Ammon's horn (tissue), 1 donor: Measurements from ENCODE around the gene LYPD3.

Experiments used
- DNase-seq: peaks from one replicate; pipeline ENCODE4 v3.0.0-alpha.2; 2016; ENCODE audit warnings: low spot score

The LYPD3 gene

DNA sequence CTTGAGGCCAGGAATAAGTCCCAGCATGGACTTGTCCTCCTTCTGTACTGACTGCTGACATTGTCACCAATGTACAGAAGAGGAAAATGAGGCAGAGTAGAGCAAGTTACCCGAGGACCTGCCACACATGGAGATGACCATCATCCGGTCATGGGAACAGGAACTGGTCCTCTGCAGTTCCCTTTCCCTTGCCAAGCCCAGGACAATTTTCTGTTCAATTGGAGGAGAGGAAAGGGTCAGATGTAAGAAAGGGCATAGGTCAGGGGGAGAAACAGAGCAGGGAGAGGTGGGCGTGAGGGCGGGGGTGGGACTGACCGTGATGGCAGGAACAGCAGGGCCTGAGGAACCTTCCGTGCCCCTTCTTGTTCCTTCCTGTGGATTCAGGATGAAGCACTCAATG, 20.5 kb upstream of the LYPD3 start:
- DNase-seq: no peak

DNA sequence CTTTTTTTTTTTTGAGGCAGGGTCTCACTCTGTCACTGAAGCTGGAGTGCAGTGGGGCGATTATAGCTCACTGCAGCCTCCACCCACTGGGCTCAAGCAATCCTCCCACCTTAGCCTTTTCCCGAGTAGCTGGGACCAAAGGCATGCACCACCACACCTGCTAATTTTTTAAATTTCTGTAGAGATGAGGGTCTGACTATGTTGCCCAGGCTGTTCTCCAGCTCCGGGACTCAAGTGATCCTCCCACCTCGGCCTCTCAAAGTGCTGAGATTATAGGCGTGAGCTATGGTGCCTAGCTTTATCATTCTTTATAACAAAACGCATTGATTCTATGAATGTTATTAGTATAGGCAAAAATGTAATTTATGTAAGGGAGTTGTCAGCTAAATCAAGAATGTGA, 17.9 kb upstream of the LYPD3 start:
- no peak for DNase-seq

DNA sequence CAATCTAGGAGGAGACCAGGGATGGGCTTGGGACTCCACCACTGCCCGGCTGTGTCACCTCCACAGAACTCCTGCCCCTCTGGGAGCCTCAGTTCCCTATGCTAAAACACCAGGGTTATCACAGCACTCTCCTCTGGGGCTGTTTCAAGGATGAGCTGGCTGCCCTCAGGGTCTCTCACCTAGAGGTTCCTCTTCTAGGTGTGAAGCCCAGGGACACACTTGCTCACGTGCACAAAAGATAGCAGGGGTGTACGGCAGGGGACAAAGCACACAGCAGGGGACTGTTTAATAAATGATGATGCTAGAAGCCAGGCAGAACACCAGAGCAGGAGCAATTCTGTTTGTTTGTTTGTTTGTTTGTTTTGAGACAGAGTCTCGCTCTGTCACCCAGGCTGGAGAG, 16.8 kb upstream of the LYPD3 start:
- no peak for DNase-seq

DNA sequence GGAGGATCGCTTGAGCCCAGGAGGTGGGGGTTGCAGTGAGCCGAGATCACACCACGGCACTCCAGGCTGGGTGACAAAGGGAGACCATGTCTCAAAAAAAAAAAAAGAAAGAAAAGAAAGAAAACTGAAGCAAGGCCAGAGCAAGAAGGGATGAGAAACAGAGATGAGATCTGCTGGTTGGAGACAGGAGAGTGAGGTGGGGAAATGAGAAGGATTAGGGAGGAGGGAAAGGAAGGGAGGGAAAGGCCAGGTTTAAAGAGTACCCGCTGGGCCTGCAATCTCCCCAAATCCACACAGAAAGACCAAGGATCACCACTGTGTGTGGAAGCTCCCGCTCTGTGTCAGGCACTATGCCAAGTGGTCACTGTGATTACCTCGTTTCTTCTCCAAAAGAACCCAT, 16.3 kb upstream of the LYPD3 start:
- no peak for DNase-seq

DNA sequence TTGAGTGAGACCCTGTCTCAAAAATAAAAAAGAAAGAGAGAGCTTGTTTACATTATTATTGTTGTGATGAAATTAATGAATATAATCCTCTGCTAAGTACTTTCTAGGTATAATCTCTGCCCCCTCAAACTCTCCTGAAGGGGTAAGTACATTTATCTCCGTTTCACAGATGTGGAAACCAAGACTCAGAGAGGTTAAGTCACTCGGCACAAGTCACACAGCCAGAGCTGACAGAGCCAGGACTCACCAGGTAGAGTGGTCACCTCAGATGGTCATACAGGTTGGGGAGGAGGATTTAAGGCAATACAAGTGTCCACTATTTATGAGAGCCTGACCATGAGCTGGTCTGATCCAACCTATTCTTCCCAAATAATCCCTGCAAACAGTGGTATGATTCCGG, 15.2 kb upstream of the LYPD3 start:
- DNase-seq: no peak

DNA sequence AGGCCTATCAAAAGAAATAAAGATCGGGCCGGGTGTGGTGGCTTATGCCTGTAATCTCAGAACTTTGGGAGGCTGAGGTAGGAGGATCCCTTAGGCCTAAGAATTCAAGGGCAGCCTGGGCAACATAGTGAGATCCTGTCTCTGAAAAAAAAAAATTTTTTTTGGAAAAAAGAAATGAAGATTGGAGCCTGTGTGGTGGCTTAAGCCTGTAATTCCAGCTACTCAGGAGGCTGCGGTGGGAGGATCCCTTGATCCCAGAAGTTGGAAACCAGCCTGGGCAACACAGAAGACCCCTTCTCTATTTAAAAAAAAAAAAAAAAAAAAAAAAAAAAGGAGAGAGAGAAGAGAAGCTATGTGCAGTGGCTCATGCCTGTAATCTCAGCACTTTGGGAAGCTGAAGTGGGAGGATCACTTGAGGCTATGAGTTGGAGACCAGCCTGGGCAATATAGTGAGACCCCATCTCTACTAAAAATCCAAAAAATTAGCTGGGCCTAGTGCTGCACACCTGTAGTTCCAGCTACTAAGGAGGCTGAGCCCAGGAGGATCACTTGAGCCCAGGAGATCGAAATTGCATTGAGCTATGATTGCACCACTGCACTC, 14.7 kb upstream of the LYPD3 start:
- no peak for DNase-seq

DNA sequence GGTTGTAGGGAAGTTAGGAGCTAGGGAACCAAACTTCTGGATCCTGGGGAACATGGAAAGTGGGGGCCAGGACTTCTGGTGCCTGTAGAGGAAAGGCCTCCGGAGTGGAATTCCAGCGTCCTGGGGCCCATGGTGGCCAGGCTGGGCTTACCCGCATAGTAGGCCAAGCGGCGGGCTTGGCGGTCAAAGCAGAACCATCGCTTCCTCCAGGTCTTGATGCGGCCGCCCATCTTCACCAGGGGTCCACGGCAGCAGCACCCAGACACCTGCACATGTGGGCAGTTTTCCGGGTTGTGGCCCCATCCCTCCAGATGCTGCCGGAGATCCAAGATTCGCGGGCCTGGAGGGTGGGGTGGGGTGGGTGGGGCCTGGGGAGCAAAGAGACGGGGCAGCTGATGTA, 13.8 kb upstream of the LYPD3 start:
- DNase-seq: no peak

DNA sequence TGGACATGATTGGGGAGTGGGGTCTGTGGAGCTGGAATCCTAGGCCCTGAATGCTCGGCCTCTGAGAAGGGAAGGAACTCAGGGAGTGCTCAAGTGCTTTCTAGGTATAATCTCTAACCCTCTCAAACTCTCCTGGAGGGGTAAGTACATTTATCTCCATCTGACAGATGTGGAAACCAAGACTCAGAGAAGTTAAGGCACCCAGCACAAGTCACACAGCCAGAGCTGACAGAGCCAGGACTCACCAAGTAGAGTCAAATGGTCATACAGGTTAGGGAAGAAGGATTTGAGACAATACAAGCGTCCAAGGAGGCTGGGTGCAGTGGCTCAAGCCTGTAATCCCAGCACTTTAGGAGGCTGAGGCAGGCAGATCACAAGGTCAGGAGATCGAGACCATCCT, 12.9 kb upstream of the LYPD3 start:
- DNase-seq: no peak

DNA sequence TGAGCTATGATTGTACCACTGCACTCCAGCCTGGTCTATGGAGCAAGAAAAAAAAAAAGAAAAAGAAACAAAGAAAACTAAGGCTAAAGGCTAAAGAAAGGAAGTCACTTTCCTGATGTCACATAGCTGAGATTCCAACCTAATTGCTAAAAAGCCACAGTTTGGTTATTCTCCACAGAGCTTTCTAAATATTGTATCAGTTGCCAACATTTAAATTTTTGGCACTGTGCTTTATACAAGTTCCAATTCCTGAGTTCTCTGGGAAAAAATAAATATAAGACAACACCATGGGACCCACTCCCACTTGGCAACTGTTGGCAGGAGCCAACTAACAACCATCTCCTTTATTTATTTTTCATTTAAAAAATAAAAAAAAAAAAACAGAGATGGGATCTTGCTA, 11.2 kb upstream of the LYPD3 start:
- no peak for DNase-seq

DNA sequence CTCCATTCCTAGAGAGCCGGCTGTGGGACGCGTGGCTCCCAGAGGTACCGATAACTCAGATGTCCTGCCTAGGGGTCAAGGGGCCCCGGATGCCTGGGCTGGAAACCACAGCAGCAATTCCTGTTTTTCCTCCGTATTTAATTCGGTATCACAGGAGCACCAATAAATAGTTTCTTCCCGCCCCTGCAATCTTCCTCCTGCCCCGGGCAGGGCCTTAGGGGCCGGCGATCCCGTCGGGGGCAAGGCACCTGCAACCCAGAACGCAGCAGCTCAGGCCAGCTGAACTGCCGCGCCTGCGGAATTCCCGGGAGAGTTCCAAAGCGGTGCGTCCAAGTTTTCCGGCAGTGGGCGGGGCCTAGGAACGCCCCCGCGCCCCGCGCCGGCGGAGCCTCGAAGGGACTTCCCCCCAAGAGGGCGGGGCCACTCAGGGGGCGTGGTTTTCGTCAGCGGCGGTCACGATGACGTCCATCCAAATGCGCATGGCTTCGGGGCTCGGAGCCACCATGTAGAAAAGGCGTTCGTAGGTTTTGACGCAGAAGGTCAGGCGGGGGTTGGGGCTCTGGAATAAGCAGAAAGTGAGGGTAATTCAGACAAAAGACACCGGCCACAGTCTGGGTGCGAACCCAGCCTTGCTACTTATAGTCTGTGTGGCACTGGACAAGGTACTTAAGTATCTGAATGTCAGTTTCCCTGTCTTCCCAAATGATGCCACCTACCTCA, 9.7 kb upstream of the LYPD3 start:
- DNase-seq: peak; percentile 93

DNA sequence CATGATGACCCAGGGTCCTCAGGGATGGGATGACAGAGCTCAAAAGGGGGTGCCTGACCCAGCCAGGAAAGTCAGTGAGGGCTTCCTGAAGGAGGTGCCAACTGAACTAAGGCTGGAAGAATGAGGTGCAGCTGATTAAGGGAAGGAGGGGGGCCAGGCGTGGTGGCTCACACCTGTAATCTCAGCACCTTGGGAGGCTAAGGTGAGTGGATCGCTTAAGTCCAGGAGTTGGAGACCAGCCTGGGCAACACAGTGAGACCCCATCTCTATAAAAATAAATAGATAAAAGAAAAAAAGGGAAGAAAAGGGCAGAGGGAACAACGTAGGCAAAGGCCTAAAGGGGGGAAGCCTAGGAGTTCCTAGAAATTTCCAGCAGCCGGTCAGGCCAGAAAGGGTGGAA, 9.1 kb upstream of the LYPD3 start:
- DNase-seq: no peak

DNA sequence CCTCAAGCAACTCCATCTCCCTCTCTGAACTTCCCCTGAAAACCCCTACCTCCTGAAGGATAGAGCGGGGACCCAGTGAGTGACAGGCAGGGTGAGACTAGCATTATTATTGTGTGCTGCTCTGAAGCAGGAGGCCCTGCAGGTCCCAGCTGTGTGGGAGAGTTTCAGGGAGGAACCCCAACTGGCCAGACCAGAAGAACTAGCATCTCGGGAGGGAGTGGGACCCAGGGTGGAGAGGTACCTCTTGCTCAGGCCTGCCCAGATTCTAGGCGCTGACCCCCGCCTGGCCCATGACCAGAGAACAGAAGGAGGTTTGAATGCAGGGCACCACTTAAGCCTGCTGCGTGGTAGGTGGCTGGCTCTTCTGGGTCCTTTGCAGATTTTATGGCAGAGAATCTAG, 5.7 kb upstream of the LYPD3 start:
- DNase-seq: no peak

DNA sequence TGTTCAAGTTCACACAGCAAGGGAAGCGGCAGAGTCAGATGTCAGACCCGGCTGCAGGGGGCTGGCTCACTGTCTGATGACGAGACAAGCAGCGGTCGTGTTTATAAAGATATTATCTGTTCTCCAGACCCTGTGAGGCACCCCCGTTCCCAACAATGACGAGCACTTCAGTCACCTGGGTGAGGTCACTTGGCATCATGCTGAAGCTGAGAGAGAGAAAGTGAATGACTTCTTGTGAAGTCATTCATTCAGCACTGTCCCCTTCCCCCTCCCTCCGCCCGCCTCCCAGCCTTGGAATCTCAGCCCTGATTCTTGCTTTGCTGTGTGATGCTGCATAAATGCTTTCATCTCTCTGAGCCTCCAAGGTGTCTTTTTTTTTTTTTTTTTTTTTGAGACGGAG, 4.9 kb upstream of the LYPD3 start:
- DNase-seq: no peak

DNA sequence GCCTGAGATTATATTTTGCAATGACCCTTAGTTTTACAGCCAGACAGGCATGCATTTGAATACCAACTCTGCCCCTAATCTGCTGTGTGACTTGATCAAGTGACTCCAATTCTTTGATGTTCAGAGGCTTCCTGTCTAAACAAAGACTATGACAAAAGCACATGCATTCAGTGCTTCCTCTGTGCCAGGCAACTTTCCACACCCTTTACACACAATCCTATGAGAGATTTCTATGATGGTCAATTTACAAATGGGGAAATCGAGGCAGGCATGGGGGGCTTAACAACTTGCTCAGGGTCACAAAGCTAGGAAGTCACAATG, 3.7 kb upstream of the LYPD3 start:
- no peak for DNase-seq

DNA sequence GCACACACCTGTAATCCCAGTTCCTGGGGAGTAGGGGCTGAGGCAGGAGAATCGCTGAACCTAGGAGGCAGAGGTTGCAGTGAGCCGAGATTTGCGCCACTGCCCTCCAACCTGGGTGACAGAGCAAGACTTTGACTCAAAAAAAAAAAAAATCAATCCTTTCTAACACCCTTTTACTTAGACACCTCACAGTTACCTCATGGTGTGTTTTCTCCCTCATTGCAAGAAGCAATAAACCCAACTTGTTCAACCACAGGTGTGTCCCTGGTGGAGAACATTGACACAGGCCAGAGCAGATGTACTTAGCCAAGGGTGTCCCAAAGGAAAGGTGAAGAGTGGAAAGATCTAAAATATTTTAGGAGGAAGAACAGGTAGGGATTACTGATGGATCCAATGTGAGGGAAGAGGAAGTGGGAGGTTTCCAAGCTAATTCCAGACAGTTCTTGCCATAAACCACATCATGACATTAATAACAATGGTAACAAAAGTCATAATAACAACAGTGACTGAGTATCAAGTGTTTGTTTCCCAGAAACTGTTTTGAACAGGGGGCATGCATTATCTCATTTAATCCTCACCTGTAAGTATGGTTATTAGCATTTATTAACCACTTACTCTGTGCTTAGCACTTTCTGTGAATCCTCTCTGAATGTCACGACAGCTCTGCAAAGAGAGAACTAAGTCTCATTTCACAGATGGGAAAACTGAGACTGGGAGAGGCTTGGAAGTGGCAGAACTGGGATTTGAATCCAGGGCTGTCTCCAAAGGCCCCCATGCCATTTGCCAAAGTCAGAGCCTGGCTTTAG, 3.1 kb upstream of the LYPD3 start:
- no peak for DNase-seq

DNA sequence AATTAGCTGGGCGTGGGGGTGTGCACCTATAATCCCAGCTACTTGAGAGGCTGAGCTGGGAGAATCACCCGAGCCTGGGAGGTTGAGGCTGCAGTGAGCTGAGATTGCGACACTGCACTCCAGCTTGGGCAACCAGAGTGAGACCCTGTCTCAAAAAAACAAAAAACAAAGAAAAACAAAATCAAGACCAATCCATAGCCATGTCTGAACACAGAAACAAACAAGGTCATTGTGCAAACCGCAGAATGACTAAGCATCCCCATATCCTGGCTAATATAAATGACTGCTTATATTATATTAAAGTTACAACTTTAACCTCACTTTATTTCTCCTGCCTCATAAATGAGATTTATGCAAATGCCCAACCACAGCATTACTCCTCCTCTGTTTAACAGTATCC, 2.3 kb upstream of the LYPD3 start:
- no peak for DNase-seq

DNA sequence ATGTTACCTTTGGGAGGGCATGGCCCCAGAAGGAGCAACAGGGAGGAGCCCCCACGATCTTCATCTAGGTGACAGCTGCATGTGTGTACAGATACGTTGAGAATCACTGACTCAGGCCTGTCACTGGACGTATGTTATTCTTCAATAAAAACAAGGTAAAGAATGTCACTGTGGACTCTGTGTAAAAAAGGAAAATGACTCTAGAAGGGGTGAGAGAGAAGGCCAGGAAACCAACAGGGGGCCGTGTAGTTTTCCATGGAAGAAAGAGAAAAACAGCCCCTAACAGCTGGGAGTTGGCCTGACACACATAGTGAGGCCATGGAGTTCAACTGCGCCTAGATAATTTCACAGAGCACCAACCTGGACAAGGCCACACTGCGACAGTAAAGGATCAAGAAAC, 1.9 kb upstream of the LYPD3 start:
- DNase-seq: no peak

DNA sequence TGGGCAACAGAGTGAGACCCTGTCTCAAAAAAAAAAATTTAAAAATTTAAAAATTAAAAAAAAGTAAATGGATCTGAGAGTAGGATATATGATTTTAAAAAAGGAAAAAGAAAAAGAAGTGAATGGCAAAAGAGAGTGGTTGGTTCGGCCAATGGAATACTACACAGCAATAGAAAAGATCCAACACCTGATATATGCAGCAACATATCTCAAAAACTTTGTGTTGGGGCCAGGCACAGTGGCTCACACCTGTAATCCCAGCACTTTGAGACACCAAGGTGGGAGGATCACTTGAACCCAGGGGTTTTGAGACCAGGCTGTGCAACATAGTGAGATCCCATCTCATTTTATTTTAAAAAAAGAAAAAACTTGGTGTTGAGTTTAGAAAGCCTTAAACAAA, 1.4 kb upstream of the LYPD3 start:
- DNase-seq: no peak

DNA sequence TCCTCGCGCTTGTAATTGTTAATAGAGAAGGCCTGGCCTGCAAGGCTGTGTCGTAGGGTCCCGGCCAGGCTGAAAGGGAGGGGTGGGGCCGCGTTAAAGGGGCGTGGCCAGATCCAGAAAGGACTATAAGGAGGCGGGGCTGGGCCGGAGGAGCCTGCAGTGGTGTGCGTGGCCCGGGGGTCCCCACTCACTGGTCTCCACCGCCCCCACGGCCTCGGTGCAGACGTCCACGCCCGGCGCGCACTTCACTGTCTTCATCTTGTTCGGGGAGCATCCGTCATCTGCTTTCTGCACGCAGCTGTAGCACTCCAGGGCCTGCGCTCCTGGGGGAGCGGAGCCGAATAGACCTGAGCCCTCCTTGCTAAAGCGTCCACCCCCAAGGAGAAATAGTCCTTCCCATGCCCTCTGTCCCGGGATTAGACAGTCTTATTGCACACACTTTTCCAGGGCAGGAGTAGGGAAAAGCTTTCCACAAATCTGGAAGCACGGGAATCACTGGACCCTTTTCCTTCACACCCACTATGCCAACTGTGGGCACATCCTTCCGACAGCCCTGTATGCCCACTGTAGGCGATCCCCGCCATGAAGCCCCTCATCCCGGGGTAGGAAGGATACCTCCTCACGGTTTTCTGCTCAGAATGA, 1.2 kb downstream of the LYPD3 start:
- DNase-seq: peak; percentile 68

DNA sequence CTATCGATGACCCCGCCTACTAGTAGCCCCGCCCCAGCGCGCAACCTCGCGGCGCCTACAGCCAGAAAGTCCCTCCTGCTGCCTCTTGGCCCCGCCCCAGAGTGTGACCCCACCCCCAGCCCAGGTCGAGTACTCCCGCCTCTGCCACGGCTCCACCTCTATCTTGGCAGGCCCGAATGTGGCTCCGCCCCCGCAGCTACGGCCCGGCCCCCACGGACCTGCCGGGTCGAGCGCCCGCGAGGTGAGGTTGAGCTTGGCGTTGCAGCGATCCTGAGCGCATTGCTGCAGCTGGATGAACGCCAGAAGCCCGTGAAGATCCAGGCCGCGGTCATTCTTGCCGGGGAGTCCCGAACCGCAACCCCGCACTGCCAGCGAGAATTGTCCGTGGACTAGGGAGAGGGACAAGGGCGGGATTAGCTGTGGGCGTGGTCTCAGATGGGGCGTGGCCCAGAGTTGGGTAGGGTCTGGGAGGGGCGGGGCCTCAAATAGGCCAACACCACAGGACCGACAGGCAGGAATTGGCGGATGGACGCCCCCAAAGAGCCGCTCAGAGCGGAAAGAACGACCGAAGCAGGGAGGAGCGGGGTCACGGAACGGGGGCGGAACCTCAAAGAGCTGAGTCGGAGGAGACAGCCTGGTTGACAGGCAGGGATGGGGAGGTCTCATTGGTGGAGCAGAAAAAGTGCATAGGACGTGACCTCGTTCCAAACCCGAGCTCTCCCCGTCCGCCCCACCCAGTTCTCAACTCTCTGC, 1.9 kb downstream of the LYPD3 start:
- DNase-seq: peak; percentile 92

DNA sequence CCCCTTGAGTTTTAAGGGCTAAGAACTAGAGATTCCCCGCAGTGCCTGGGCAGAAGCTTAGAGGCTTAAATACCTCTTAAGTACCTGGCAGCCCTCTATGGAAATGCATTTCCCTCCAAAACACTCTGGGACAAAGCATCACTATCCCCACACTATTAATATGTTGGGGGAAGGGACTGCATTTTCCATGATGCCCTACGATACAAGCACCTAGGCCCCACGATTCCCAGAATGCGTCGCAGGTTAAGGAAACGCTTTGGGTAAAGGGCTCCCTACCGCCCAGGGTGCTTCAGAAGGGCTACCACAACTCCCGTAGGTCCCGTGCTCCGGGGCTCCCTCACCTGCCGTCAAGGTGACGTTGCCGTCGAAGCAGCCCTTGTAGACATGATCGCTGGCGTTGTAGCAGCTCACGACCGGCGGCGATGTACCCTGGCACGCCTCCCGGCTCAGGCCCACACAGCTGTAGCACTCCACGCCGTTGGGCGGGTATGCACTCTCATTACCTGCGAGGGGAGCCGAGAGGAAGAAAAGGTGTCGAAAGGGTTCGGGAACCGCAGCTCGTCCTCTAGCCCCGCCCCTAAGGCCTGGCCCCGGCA, 2.5 kb downstream of the LYPD3 start:
- no peak for DNase-seq

DNA sequence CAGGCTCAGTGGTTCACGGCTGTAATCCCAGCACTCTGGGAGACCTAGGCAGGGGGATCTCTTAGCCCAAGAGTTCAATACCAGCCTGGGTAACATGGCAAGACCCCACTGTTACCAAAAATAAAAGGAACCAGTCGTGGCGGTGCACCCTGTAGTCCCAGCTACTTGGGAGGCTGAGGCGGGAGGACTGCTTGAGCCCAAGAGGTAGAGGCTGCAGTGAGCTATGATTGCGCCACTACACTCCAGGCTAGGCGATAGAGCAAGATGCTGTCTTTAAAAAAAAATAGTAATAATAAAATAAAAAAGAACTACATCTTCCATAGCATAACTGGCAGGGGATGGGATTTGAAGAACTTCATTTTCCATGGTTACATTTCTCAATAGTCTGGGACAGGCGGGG, 3.0 kb downstream of the LYPD3 start:
- DNase-seq: no peak
